PC-9 (cell line): ENCODE results near the gene KIF6.

ENCODE experiments used
- EZH2 ChIP-seq: fragments of 200-600 bp; sonication (generic); IDR thresholded peaks from 2 replicates; pipeline ENCODE4 v1.8.0; 2017; ENCODE audit warnings: antibody characterized with exemption, low read depth
- TF ChIP-seq, protein P1 (sequence below): fragments of 200-600 bp; sonication (generic); conservative IDR thresholded peaks from 2 replicates; pipeline ENCODE4 v1.6.1; 2017; ENCODE audit warnings: mixed run types, antibody characterized with exemption, mild to moderate bottlenecking, moderate library complexity

DNA sequence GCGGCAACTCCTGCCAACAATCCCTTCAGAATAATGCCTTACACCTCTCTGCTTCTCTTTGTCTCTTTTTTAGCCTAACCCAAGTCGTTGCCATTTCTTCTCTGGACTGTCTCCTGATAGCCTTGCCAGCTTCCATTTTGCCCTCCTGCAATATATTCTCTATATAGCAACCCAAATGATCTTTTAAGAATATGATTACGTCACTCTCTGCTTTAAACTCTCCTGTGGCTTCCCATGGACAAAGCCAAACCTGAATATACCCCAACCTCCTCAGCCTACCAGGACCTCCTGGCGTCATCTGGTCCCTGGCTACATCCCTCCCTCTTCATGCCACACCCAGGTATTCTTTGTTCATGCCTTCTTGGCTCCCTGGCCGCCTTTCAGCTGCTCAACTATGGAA lies 276.2 kb downstream of the KIF6 start:
- TF ChIP-seq, protein P1, sequence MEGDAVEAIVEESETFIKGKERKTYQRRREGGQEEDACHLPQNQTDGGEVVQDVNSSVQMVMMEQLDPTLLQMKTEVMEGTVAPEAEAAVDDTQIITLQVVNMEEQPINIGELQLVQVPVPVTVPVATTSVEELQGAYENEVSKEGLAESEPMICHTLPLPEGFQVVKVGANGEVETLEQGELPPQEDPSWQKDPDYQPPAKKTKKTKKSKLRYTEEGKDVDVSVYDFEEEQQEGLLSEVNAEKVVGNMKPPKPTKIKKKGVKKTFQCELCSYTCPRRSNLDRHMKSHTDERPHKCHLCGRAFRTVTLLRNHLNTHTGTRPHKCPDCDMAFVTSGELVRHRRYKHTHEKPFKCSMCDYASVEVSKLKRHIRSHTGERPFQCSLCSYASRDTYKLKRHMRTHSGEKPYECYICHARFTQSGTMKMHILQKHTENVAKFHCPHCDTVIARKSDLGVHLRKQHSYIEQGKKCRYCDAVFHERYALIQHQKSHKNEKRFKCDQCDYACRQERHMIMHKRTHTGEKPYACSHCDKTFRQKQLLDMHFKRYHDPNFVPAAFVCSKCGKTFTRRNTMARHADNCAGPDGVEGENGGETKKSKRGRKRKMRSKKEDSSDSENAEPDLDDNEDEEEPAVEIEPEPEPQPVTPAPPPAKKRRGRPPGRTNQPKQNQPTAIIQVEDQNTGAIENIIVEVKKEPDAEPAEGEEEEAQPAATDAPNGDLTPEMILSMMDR: no peak
- TF ChIP-seq EZH2: no peak
